HL-60 (cell line): ENCODE data around the gene CTBP2.

Source experiments
- DNase-seq, 2 experiments: peaks; one replicate each; pipeline ENCODE4 v3.0.0-alpha.2; 2010 to 2020; ENCODE audit warnings: low read depth in 1 of 2, low spot score in 1 of 2
- H3K27ac ChIP-seq: fragments of 250-450 bp; sonication (Bioruptor Pico); replicated peaks from 2 replicates; pipeline ENCODE4 v1.5.1; 2020; ENCODE audit warnings: mild to moderate bottlenecking, moderate library complexity
- H3K27me3 ChIP-seq: fragments of 250-450 bp; sonication (Bioruptor Pico); 2 replicates; pipeline ENCODE4 v1.5.1; 2021; ENCODE audit warnings: mild to moderate bottlenecking, moderate library complexity; ENCODE audit not compliant: insufficient read depth, poor library complexity, severe bottlenecking
- H3K4me3 ChIP-seq: replicated peaks from 2 replicates; pipeline ENCODE4 v1.5.1; 2011; ENCODE audit warnings: mild to moderate bottlenecking, control low read depth, low read length; ENCODE audit not compliant: insufficient read depth
- GABPA ChIP-seq: IDR thresholded peaks from 2 replicates; pipeline ENCODE4 v1.6.1; 2012; ENCODE audit warnings: low read depth
- POLR2AphosphoS5 ChIP-seq: IDR thresholded peaks from 2 replicates; pipeline ENCODE4 v1.6.1; 2012; ENCODE audit warnings: low read depth
- SPI1 ChIP-seq: IDR thresholded peaks from 2 replicates; pipeline ENCODE4 v1.6.1; 2012; ENCODE audit warnings: low read depth, mild to moderate bottlenecking, borderline replicate concordance
- TF ChIP-seq, protein P1 (sequence below): IDR thresholded peaks from 2 replicates; pipeline ENCODE4 v1.6.1; 2012; ENCODE audit warnings: low read depth; ENCODE audit not compliant: insufficient replicate concordance
- TF ChIP-seq, protein P2 (sequence below): IDR thresholded peaks from one replicate; pipeline ENCODE4 v1.5.1; 2011; ENCODE audit warnings: low read length, control low read depth, inconsistent platforms; ENCODE audit not compliant: insufficient read depth

CTBP2 gene

DNA sequence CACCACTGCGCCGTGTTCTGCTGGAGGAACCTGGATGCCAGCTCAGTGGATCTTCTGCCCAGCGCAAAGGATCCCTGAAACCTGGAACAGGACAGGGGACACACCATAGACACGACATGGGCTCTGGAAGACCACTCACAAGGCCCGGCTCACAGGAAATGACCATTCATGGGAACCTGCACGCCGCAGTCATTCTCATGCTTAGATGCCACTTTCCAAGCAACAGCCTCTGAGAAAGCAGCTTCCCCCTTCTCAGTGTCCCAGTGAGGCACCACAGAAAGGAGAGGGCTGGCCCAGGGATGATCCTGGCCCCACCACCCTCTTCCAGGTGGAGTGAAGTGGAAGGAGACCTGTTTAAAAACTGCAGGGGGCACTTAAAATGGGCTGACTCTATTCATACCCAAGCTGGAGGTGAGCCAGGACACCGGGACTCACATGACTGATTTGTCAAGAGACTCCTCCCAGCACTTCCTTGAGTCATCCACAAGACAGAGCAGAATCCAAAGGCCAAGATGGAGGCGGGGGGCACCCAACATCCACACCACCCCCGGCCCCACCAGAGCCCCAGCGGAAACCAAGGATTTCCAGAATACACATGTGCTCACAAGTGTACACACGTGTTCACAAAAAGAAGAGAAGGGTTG, 11.2 kb downstream of the CTBP2 start:
- Histone ChIP-seq H3K27ac (peak overlapping the region; percentile 63), H3K27me3 (no peaks in the 10 kb centered on the region), H3K4me3 (no peak overlapping the region)
- peak in 1 of 2 experiments; percentile 67 for DNase-seq
- TF ChIP-seq SPI1, result no peak
- TF ChIP-seq, protein P1, sequence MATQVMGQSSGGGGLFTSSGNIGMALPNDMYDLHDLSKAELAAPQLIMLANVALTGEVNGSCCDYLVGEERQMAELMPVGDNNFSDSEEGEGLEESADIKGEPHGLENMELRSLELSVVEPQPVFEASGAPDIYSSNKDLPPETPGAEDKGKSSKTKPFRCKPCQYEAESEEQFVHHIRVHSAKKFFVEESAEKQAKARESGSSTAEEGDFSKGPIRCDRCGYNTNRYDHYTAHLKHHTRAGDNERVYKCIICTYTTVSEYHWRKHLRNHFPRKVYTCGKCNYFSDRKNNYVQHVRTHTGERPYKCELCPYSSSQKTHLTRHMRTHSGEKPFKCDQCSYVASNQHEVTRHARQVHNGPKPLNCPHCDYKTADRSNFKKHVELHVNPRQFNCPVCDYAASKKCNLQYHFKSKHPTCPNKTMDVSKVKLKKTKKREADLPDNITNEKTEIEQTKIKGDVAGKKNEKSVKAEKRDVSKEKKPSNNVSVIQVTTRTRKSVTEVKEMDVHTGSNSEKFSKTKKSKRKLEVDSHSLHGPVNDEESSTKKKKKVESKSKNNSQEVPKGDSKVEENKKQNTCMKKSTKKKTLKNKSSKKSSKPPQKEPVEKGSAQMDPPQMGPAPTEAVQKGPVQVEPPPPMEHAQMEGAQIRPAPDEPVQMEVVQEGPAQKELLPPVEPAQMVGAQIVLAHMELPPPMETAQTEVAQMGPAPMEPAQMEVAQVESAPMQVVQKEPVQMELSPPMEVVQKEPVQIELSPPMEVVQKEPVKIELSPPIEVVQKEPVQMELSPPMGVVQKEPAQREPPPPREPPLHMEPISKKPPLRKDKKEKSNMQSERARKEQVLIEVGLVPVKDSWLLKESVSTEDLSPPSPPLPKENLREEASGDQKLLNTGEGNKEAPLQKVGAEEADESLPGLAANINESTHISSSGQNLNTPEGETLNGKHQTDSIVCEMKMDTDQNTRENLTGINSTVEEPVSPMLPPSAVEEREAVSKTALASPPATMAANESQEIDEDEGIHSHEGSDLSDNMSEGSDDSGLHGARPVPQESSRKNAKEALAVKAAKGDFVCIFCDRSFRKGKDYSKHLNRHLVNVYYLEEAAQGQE, result no peak
- no peak for TF ChIP-seq POLR2AphosphoS5
- TF ChIP-seq, protein P2, sequence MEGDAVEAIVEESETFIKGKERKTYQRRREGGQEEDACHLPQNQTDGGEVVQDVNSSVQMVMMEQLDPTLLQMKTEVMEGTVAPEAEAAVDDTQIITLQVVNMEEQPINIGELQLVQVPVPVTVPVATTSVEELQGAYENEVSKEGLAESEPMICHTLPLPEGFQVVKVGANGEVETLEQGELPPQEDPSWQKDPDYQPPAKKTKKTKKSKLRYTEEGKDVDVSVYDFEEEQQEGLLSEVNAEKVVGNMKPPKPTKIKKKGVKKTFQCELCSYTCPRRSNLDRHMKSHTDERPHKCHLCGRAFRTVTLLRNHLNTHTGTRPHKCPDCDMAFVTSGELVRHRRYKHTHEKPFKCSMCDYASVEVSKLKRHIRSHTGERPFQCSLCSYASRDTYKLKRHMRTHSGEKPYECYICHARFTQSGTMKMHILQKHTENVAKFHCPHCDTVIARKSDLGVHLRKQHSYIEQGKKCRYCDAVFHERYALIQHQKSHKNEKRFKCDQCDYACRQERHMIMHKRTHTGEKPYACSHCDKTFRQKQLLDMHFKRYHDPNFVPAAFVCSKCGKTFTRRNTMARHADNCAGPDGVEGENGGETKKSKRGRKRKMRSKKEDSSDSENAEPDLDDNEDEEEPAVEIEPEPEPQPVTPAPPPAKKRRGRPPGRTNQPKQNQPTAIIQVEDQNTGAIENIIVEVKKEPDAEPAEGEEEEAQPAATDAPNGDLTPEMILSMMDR, result no peak
- no peak for TF ChIP-seq GABPA

DNA sequence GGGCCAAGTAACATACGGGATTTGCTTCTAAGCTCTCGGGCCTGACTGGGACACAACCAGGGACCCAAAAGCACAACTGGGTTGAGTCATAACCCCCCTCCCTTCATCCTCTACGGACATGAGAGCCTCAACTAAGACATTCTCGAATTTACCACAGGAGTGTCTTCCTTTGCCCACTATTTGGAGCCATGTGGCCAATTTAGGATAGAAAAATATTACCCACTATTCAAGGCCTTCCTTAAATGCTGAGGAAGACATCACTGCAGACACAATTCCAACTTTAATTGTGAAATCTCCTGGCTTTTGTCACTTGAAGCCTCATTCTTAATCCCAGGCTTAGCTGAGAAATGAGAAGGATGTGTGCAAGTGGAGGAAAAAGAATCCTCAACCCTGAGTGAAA, 11.8 kb downstream of the CTBP2 start:
- no peak for DNase-seq
- Histone ChIP-seq H3K27ac (peak overlapping the region; percentile 63), H3K27me3 (no peaks in the 10 kb centered on the region), H3K4me3 (no peak overlapping the region)
- TF ChIP-seq GABPA (no peak), POLR2AphosphoS5 (no peak), SPI1 (no peak)
- TF ChIP-seq, protein P2, result no peak
- TF ChIP-seq, protein P1, result no peak

DNA sequence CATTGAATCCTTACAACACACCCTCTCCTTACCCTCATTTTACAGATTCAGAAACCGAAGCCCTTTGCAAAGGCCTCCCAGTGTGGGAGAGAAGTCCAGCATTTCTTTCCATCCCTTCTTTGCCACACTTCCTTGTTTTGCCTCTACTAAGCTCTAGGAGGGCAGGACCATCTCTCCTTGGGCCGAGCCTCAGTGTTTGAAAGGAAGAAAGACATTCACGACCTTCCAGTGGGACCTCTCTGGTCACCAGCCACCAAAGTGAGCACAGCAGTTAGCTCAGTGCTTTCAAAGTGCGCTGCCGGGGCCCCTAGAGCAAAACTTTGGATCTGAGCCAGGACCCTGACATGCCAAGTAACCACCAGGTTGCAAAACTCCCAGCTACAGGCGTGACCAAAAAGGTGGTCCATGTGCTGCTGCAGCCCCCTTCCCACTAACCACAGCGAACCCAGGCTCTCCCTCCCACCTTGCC, 12.4 kb downstream of the CTBP2 start:
- TF ChIP-seq, protein P2, result no peak
- TF ChIP-seq POLR2AphosphoS5, result peak; percentile 67
- TF ChIP-seq GABPA, result no peak
- TF ChIP-seq SPI1, result peak; percentile 62; the same call in 1 of the 2 replicates
- TF ChIP-seq, protein P1, result no peak
- H3K27me3 ChIP-seq, result no peaks in the 10 kb centered on the region
- DNase-seq, result peak in 1 of 2 experiments; percentile 81
- H3K4me3 ChIP-seq, result no peak overlapping the region
- H3K27ac ChIP-seq, result peak overlapping the region; percentile 63
